Type B pancreatic cell (in vitro differentiated cells): Measurements from ENCODE around the gene SPRYD3. TPM values are rescaled to one million over a fixed set of nuclear protein-coding genes. Genes with fewer than 3 reads are reported as not detected.

ENCODE experiments used
- DNase-seq: peaks from one replicate; pipeline ENCODE4 v3.0.0; 2021; ENCODE audit warnings: mixed read lengths; ENCODE audit not compliant: unreplicated experiment; ENCODE audit errors: extremely low spot score
- H3K27ac Mint-ChIP-seq: 2 replicates; pipeline ENCODE4 v1.8.0; 2021; ENCODE audit warnings: mild to moderate bottlenecking, mixed read lengths
- H3K27me3 Mint-ChIP-seq: 2 replicates; pipeline ENCODE4 v1.8.0; 2021; ENCODE audit warnings: mixed read lengths
- H3K36me3 Mint-ChIP-seq: 2 replicates; pipeline ENCODE4 v1.8.0; 2021; ENCODE audit warnings: mixed read lengths
- H3K4me1 Mint-ChIP-seq: one replicate; pipeline ENCODE4 v1.8.0; 2021; ENCODE audit warnings: mixed read lengths; ENCODE audit not compliant: unreplicated experiment
- H3K4me3 Mint-ChIP-seq: 2 replicates; pipeline ENCODE4 v1.8.0; 2021; ENCODE audit warnings: mild to moderate bottlenecking, mixed read lengths
- H3K9me3 Mint-ChIP-seq: 2 replicates; pipeline ENCODE4 v1.8.0; 2021; ENCODE audit warnings: mixed read lengths
- total RNA-seq: library from RNA; stranded (reverse); gene quantifications from 2 replicates; pipeline ENCODE4 v1.2.1, GENCODE V29; 2021; ENCODE audit warnings: low replicate concordance
- TF ChIP-seq, protein P1 (sequence below): fragments of 200-600 bp; sonication (generic); conservative IDR thresholded peaks from 2 replicates; pipeline ENCODE4 v1.5.0; 2021; ENCODE audit warnings: antibody characterized with exemption, mild to moderate bottlenecking

Gene SPRYD3
- total RNA-seq, 1 donor from 2014 or later, result 22.1 TPM

DNA sequence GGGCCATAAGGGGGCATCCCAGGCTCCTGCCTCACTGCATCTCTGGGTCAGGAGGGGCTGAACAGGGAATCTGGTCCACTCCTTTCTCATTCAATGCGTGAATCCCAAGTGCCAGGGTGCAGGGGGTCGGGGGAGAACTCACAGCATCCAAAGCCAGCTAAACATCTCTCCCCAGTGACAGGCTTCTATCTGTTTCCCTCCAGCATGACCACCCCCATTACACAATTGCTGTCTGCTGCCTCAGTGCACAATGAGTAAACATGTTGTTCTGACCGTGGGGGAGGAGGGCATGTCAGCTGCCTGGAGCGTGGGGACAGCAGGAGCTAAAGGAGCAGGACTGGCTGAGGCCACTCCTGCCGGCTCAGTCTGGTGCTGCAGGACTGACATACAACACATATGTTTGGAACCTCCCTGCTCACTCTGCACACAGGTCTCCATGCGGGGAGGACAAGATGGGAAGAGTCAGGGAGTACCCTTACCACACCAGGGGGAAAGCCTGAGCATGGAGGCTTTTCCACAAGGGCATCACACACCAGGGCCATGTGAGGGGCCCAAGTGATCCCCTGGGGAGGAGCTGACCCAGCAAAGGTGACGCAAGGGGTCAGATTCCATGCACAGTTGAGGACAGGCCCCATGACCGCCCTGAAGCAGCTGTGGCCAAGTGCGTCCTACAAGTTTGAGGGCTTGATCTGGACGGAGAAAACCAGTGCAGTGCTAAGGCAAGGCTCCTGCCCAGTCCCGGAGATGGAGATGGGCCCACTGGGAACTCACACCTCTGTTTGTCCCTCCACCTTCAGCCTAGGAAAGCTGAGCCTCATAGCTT, 27.9 kb downstream of the SPRYD3 start:
- Mint-ChIP-seq H3K36me3 (no peaks in the 10 kb centered on the region), H3K27me3 (no peaks in the 10 kb centered on the region), H3K4me3 (peak overlapping the region; percentile 70), H3K27ac (peak overlapping the region; percentile 73), H3K4me1 (peaks cover 45% of the 10 kb centered on the region), H3K9me3 (no peaks in the 10 kb centered on the region)
- TF ChIP-seq, protein P1, sequence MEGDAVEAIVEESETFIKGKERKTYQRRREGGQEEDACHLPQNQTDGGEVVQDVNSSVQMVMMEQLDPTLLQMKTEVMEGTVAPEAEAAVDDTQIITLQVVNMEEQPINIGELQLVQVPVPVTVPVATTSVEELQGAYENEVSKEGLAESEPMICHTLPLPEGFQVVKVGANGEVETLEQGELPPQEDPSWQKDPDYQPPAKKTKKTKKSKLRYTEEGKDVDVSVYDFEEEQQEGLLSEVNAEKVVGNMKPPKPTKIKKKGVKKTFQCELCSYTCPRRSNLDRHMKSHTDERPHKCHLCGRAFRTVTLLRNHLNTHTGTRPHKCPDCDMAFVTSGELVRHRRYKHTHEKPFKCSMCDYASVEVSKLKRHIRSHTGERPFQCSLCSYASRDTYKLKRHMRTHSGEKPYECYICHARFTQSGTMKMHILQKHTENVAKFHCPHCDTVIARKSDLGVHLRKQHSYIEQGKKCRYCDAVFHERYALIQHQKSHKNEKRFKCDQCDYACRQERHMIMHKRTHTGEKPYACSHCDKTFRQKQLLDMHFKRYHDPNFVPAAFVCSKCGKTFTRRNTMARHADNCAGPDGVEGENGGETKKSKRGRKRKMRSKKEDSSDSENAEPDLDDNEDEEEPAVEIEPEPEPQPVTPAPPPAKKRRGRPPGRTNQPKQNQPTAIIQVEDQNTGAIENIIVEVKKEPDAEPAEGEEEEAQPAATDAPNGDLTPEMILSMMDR, result peak; percentile 51
- DNase-seq, result no peak

DNA sequence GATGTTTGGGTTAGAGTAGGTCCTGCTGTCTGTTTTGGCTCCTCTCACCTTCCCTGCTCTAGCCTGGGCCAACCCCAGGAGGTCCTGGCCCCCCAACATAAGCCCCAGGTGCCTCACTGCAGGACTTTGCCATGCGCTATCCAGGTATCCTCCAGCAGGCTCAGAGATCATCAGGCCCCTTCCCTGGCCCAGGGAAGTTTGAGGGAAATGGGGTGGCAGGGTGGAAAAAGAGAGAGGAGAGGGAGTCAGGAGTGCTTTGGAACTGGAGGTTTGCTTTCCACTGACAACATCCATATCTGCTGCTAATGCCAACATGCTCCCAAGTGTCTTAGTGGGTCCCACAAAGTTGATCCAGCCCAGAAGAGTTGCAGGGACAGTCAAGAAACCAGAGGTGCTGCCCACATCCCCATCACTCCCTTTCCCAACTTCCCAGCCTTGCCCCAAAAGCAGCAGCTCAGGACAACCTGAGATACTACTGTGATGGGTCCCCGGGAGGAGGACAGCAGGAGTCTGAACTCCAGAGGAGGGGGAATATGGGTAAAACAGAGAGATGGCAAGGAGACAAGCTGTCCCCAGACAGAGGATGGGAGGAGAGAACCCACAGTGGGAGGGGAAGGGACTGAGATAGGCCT, 28.6 kb downstream of the SPRYD3 start:
- H3K4me1 Mint-ChIP-seq, result peaks cover 50% of the 10 kb centered on the region
- H3K27ac Mint-ChIP-seq, result no peak overlapping the region
- H3K4me3 Mint-ChIP-seq, result peak overlapping the region; percentile 70
- DNase-seq, result no peak
- H3K27me3 Mint-ChIP-seq, result no peaks in the 10 kb centered on the region
- H3K36me3 Mint-ChIP-seq, result no peaks in the 10 kb centered on the region
- H3K9me3 Mint-ChIP-seq, result no peaks in the 10 kb centered on the region
- TF ChIP-seq, protein P1, result no peak

DNA sequence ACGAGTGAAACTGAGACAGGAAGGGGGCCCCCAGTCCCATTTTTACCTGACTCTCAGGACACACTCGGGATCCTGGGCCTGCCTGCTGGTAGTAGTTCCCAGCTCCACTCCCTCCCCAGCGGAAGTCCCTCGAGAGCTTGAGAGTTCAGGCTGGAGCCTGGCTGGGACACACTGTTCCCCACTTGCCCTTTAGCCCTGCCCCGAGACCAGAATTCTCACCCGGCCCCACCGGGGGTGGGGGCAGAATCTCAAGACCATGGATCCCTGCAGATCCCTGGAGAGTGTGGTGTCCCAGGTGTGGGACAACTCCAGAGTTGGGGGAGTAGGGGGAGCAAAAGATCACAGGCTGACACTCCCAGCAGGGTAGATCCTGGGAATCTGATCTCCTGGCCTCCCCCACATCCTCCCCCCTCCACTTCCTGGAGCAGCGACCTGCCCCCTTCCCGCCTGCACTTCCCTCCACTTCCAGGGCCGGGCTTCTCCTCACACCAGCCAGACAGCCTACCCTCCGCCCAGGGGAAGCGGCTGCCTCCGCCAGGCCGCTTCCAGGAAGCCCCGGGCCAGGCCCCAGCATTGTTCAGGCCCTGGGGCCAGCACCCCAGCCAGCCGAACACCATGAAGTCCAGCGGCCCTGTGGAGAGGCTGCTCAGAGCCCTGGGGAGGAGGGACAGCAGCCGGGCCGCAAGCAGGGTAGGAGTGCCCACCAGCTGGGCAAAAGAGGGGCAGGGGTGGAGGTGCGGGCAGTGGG, 29.4 kb downstream of the SPRYD3 start, which contains the start of gene TNS2:
Gene TNS2 (plus strand): TSS at position 495 of the 748 bp plus-strand sequence. CDS start 121 bp downstream, at position 616.
- peak within 1 kb of the TSS; percentile 77 for H3K4me3 Mint-ChIP-seq
- no peak for DNase-seq
- no peaks in the 10 kb centered on the region for H3K9me3 Mint-ChIP-seq
- no peaks in the 10 kb centered on the region for H3K36me3 Mint-ChIP-seq
- no peaks in the 10 kb centered on the region for H3K27me3 Mint-ChIP-seq
- H3K4me1 Mint-ChIP-seq, result peaks cover 47% of the 10 kb centered on the region
- TF ChIP-seq, protein P1, result no peak
- H3K27ac Mint-ChIP-seq, result peak within 1 kb of the TSS; percentile 76

DNA sequence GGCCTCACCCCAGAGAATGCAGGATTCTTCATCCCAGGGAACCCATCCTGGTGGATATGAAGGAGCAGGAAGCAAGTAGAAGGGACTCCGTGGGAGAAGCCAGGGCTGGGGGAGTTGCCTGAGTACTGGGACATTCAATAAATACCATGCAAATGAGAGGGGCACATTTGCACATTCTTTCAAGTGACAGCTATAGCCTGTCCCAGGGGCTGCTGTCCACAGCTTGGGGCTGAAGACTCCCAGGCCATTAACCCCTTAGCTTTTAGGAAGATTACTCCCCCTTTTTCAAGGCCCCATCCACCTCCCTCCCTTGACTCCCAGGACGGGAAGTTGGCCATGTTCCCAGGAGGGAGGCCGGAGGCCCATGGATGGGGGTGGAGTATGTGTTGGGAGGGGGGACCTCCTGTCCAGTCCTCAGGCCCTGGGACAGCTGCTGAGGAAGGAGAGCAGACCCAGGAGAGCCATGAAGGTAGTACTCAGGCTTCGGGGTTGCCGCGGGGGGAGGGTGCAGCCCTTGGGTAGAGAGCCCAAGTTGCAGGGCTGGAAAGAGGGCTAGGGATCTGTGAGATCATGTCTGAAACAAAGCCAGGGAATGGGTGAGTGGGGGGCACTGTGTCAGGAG, 30.3 kb downstream of the SPRYD3 start:
- no peak for DNase-seq
- Mint-ChIP-seq H3K36me3 (no peaks in the 10 kb centered on the region), H3K4me3 (peak overlapping the region; percentile 77)

More for the DNA sequence above, 30.3 kb downstream of the SPRYD3 start:
- Mint-ChIP-seq H3K9me3 (no peaks in the 10 kb centered on the region), H3K27me3 (no peaks in the 10 kb centered on the region), H3K27ac (peak overlapping the region; percentile 76), H3K4me1 (peaks cover 51% of the 10 kb centered on the region)
- TF ChIP-seq, protein P1, result no peak
